Heart right ventricle (tissue), 16 donors: ENCODE data around the gene OSBPL8. TPM values are rescaled to one million over a fixed set of nuclear protein-coding genes. Genes with fewer than 3 reads are reported as not detected.

Experiments
- ATAC-seq, 8 donors: fragments of 200-7000 bp; cut with Tn5 transposase; one replicate each; pipeline ENCODE4 v1.9.1; 2020; ENCODE audit warnings: mild to moderate bottlenecking in 8 of 8, moderate library complexity in 8 of 8, moderate number of reproducible peaks in 1 of 8
- DNase-seq, 2 donors: peaks; one replicate each; pipeline ENCODE4 v3.0.0-alpha.2; 2020
- H3K27ac ChIP-seq, 10 donors: fragments of 200-600 bp; sonication (generic) in 2 of 10; one replicate each; pipeline versions ENCODE4 v1.5.0 to v1.8.0; 2020 to 2022; ENCODE audit warnings: mild to moderate bottlenecking in 3 of 10
- H3K27me3 ChIP-seq, 7 donors: fragments of 200-600 bp; one replicate each; pipeline ENCODE4 v1.8.0; 2021 to 2022; ENCODE audit warnings: mild to moderate bottlenecking in 2 of 7
- H3K36me3 ChIP-seq, 9 donors: fragments of 200-600 bp; sonication (generic) in 1 of 9; one replicate each; pipeline versions ENCODE4 v1.5.0 to v1.8.0; 2020 to 2022; ENCODE audit warnings: mild to moderate bottlenecking in 2 of 9
- H3K4me1 ChIP-seq, 9 donors: fragments of 200-600 bp; sonication (generic) in 1 of 9; one replicate each; pipeline versions ENCODE4 v1.5.0 to v1.8.0; 2020 to 2022; ENCODE audit warnings: mild to moderate bottlenecking in 4 of 9
- H3K4me3 ChIP-seq, 10 donors: fragments of 200-600 bp; sonication (generic) in 2 of 10; one replicate each; pipeline versions ENCODE4 v1.5.0 to v1.8.0; 2020 to 2022; ENCODE audit warnings: mild to moderate bottlenecking in 7 of 10, moderate library complexity in 2 of 10
- H3K9me3 ChIP-seq, 11 donors: fragments of 200-600 bp in 10 of 11; sonication (generic) in 2 of 11; one replicate each; pipeline versions ENCODE4 v1.5.0 to v1.8.0; 2013 to 2022; ENCODE audit warnings: mild to moderate bottlenecking in 2 of 11, control low read depth in 1 of 11, moderate library complexity in 1 of 11
- CTCF ChIP-seq, 9 donors: fragments of 200-600 bp; sonication (generic) in 2 of 9; IDR thresholded peaks; one replicate each; pipeline versions ENCODE4 v1.5.0 to v1.8.0; 2021 to 2022; ENCODE audit warnings: antibody characterized with exemption in 9 of 9, mild to moderate bottlenecking in 5 of 9, moderate library complexity in 1 of 9
- WGBS, 2 donors: extraction: QIAGEN DNeasy Blood & Tissue Kit; methylation state at CpG; one replicate each; pipeline ENCODE4 v1.1.7; 2013; ENCODE audit warnings: inconsistent platforms in 1 of 2; 5-methylcytosine and 5-hydroxymethylcytosine counted together
- intact Hi-C, 10 donors: fragments of 100-400 bp; cut with DNase I; formaldehyde crosslinking; loops; one replicate each; pipeline versions ENCODE4 v1.11.1 to v1.14.2; 2022
- polyA plus RNA-seq, 2 donors: library from polyadenylated mRNA; stranded (reverse); fragments of 200-250 nt; gene quantifications; one replicate each; pipeline ENCODE4 v1.2.3, GENCODE V29; 2013
- total RNA-seq, 10 donors: library from RNA; stranded (reverse); fragmentation: NEBNext Ultra II Directional in 3 of 10; extraction: Animal tissue kit (Norgen Biotek cat#: 25700) in 3 of 10; gene quantifications; one replicate each; pipeline versions ENCODE4 v1.2.1 to v1.2.4, GENCODE V29; 2021 to 2023
- donor health status: Arrhythmogenic right ventricular cardiomyopathy.
- donor health status: ischemic (EF 13 %, LVEDD 7.1; RV severe dilation, severe dysfunction).
- donor health status: healthy with polysubstance abuse.
- donor health status: DM: no; HTN: yes; CAD: no.
- donor health status: DM: no; HTN: no; CAD: no.
- donor health status: ischemic (EF 25% LVEDD 6.9; RV normal size, moderate dysfunction).
- donor health status: ischemic (EF 25% LVEDD 5.7; RV mildly dilated, moderate dysfunction).
- donor health status: healthy.
- donor health status: DM: yes; HTN: yes; CAD: no.
- donor health status: Ischemic cardiomyopathy.
- donor health status: ischemic (EF 35%, LVEDD 5.7; RV mildly dilated, moderate dysfunction).
- donor health status: nonischemic (EF 11% LVEDD 7.7; RV severe dilation, severe dysfunction).
- donor health status: DM: yes; HTN: yes; CAD: no.
- donor health status: PGD.
- donor health status: ischemic (EF 29% LVEDD 5.4; RV normal size, mild dysfunction).
- donor health status: nonischemic (EF 23%, LVEDD 6.1; RV moderate dilation, normal function).

OSBPL8 gene
- total and polyA plus RNA-seq, 12 donors = 5.6 to 50.0 (median 33.3) TPM

- 96 to 98% methylated on average over 4 of the region's 4 CpGs for WGBS, 2 donors
- DNase-seq (no peak), ATAC-seq (no peak)
- no peak overlapping the region for H3K27ac ChIP-seq
- peaks cover 0 to 38% (median 16%) of the 10 kb centered on the region in 11 donors for H3K9me3 ChIP-seq
- H3K4me1 ChIP-seq = no peaks in the 10 kb centered on the region
- TF ChIP-seq CTCF (IDR thresholded peaks at IDR 0.05) = no peak
- H3K36me3 ChIP-seq = peaks cover 0 to 23% (median 0%) of the 10 kb centered on the region in 9 donors
- intact Hi-C loops = no loop called here
- no peaks in the 10 kb centered on the region for H3K27me3 ChIP-seq
- H3K4me3 ChIP-seq = no peak overlapping the region
Measured at GRCh38 chr12:76490763-76491162, 68.8 kb downstream of the OSBPL8 start.

- DNase-seq = no peak
- peaks cover 0 to 35% (median 16%) of the 10 kb centered on the region in 11 donors for H3K9me3 ChIP-seq
- peaks cover 0 to 29% (median 0%) of the 10 kb centered on the region in 9 donors for H3K36me3 ChIP-seq
- intact Hi-C loops = no loop called here
- H3K27me3 ChIP-seq = no peaks in the 10 kb centered on the region
- H3K4me1 ChIP-seq = no peaks in the 10 kb centered on the region
- no peak for ATAC-seq
- H3K27ac ChIP-seq = no peak overlapping the region
- 97 to 98% methylated on average over 3 of the region's 3 CpGs for WGBS, 2 donors
- H3K4me3 ChIP-seq = no peak overlapping the region
- TF ChIP-seq CTCF (IDR thresholded peaks at IDR 0.05) = no peak
Measured at GRCh38 chr12:76489737-76490136, 69.8 kb downstream of the OSBPL8 start.

GRCh38 chr12:76486011-76486410, 73.6 kb downstream of the OSBPL8 start:
- ATAC-seq = no peak
- Histone ChIP-seq H3K27me3 (no peaks in the 10 kb centered on the region), H3K27ac (no peak overlapping the region), H3K9me3 (peaks cover 0 to 8% (median 0%) of the 10 kb centered on the region in 11 donors), H3K4me3 (no peak overlapping the region), H3K4me1 (peaks cover 0 to 4% (median 0%) of the 10 kb centered on the region in 9 donors), H3K36me3 (peaks cover 0 to 34% (median 0%) of the 10 kb centered on the region in 9 donors)
- no peak for DNase-seq
- no peak for TF ChIP-seq CTCF (IDR thresholded peaks at IDR 0.05)
- intact Hi-C loops = no loop called here
- WGBS, 2 donors = 88 to 92% methylated on average over 2 of the region's 2 CpGs

DNA sequence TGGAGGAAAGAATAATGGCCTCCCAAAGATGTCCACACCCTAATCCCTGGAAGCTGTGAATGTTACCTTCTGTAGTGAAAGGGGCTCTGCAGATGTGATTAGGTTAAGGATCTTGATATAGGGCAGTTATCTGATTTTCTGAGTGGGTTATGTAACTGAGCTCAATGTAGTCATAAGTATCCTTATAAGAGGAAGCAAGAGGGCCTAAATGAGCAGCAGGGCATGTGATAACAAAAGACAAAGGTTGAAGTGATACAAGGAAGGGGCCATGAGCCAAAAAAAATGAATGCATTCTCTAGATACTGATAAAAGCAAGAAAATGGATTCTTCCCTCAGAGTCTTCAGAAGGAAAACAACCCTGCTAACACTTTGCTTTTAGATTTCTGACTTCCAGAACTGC, 78.8 kb downstream of the OSBPL8 start:
- Histone ChIP-seq H3K36me3 (peaks cover 0 to 15% (median 0%) of the 10 kb centered on the region in 9 donors), H3K27ac (no peak overlapping the region), H3K4me3 (no peak overlapping the region), H3K9me3 (no peaks in the 10 kb centered on the region), H3K4me1 (peaks cover 0 to 8% (median 4%) of the 10 kb centered on the region in 9 donors), H3K27me3 (no peaks in the 10 kb centered on the region)
- no peak for TF ChIP-seq CTCF (IDR thresholded peaks at IDR 0.05)
- intact Hi-C loops = no loop called here
- ATAC-seq (no peak), DNase-seq (no peak)
